ENCODE measurements around the gene COPS7A. TPM values are rescaled to one million over a fixed set of nuclear protein-coding genes. Genes with fewer than 3 reads are reported as not detected.

Gene COPS7A
- total RNA-seq, 8 experiments from 2014 or later, result 23.0 to 115 (median 44.1) TPM

DNA sequence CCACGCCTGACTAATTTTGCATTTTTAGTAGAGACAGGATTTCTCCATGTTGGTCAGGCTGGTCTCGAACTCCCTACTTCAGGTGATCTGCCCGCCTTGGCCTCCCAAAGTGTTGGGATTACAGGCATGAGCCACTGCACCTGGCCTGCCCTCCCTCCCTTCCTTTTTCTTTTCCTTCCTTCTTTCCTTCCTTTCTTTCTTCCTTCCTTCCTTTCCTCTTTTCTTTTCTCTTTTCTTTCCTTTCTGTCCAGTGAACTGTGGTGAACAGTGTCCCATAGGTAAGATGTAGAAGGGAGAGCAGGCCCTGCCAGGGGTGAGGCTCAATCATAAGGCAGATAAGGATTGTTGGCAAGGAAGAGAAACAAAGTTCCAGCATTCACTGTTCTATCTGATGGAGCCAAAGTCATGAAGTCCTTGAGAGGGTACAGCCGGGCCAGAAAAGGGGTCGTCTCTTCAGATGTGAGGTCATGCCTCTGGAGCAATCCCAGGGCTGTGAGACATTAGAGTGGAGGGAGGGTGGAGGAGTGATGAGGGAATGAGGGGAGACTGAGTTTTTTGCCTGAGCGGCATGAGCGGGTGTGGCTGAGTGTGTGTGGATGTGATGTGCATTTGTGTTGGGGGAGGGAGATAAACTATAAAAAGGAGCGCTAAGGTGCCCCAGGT, 33.3 kb downstream of the COPS7A start:
- Histone ChIP-seq H3K4me3 (no peak overlapping the region), H3K4me1 (replicated peaks in 1 of 2) (peaks cover 14% of the 10 kb centered on the region in 2 donors), H3K27ac (no peak overlapping the region)
- in situ Hi-C loops (cut with MboI; ENCODE audit: low pct_unique_long_range_greater_than_20kb in 2 of 9, low sequenced_read_pairs in 9 of 9, unreplicated experiment in 9 of 9), result no loop called here
- WGBS, 10 experiments, result 53 to 100% (median 88%) methylated on average over 2 to 8 of the region's 8 CpGs; no CpG with 5 or more reads in 1 of the 10 experiments
- no peak for ATAC-seq (replicated peaks in 6 of 8)

DNA sequence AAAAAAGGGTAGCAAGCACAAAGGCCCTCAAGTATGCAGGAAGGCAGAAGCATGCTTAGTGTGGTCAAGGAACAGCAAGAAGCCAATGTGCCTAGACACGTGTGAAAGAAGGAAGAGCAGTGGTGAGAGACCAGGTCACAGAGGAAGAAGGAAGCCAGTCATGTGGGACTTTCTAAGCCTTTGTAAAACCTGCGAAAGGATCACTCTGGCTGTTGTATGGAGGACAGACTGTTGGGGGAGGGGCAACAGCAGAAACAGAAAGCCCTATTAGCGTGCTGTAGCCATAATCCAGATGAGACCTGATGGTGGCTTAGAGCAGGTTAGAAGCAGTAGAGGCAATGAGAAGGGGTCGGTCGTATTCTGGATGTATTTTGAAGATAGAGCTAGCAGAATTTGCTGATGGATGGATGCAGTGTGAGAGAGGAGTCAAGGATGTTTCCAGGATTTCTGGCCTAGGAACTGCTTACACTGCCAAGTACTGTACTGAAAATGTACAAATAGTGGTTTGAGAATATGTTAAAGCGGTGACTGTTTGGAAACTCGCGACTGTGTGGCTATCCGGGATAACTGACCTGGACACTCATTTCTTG, 34.8 kb downstream of the COPS7A start:
- no peak overlapping the region for H3K4me3 ChIP-seq
- peak in 2 of 8 experiments; percentile 23 to 25 for ATAC-seq (replicated peaks in 6 of 8)
- WGBS, 10 experiments, result 40 to 94% (median 72%) methylated on average over 1 to 9 of the region's 9 CpGs
- peak overlapping the region in 1 of 2 donors; percentile 18 for H3K27ac ChIP-seq
- in situ Hi-C loops (cut with MboI; ENCODE audit: low pct_unique_long_range_greater_than_20kb in 2 of 9, low sequenced_read_pairs in 9 of 9, unreplicated experiment in 9 of 9), result no loop called here
- H3K4me1 ChIP-seq (replicated peaks in 1 of 2), result peaks cover 18 to 19% of the 10 kb centered on the region in 2 donors

DNA sequence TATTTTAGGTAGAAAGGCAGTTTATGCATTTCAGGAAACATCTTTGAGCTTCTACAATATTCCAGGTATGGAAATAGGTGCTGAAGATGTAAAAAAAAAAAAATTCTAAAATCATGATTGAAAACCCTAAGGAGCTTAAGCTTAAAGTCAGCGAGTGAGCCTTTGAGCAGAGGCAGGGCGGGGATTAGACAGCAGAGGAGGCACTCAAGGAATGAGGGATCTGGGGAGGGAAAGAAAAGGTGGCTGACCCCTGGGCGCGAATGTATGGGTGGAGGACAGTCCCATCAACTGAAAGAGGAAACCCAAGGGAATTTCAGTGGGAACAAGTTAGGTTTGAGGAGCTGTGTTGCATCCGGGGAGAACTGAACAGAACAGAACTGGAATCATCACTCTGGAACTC, 35.9 kb downstream of the COPS7A start:
- no peak overlapping the region for H3K27ac ChIP-seq
- WGBS, 10 experiments, result 72 to 100% (median 89%) methylated on average over 1 to 4 of the region's 5 CpGs; no CpG with 5 or more reads in 2 of the 10 experiments
- no peak for ATAC-seq (replicated peaks in 6 of 8)
- H3K4me3 ChIP-seq, result no peak overlapping the region
- in situ Hi-C loops (cut with MboI; ENCODE audit: low pct_unique_long_range_greater_than_20kb in 2 of 9, low sequenced_read_pairs in 9 of 9, unreplicated experiment in 9 of 9), result no loop called here
- H3K4me1 ChIP-seq (replicated peaks in 1 of 2), result peaks cover 18 to 19% of the 10 kb centered on the region in 2 donors

DNA sequence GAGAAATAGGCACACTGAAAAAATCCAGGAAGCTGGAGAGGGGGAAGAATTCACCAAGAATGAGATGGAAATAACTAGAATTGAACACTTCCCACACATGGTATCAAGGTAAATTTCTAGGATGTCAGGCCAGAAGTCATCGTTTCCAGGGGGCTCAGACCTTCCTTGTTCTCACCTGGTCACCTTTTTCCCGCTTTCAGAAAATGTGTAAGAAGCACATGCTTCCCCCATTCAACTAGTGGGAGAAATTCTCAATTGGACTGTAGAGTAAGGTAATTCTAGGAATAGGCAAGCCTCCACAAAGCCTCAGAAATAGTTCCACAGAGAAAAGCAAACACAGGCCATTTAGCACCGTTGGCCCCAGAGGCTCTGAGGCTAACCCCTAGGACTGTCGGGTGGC, 39.5 kb downstream of the COPS7A start:
- Histone ChIP-seq H3K4me1 (replicated peaks in 1 of 2) (peaks cover 21 to 22% of the 10 kb centered on the region in 2 donors), H3K27ac (peak overlapping the region; percentile 93 to 97), H3K4me3 (peak overlapping the region in 1 of 5 donors; percentile 31)
- in situ Hi-C loops (cut with MboI; ENCODE audit: low pct_unique_long_range_greater_than_20kb in 2 of 9, low sequenced_read_pairs in 9 of 9, unreplicated experiment in 9 of 9), result no loop called here
- no peak for ATAC-seq (replicated peaks in 6 of 8)
- WGBS, 10 experiments, result 0 to 100% (median 82%) methylated on average over 1 to 3 of the region's 4 CpGs; no CpG with 5 or more reads in 3 of the 10 experiments

DNA sequence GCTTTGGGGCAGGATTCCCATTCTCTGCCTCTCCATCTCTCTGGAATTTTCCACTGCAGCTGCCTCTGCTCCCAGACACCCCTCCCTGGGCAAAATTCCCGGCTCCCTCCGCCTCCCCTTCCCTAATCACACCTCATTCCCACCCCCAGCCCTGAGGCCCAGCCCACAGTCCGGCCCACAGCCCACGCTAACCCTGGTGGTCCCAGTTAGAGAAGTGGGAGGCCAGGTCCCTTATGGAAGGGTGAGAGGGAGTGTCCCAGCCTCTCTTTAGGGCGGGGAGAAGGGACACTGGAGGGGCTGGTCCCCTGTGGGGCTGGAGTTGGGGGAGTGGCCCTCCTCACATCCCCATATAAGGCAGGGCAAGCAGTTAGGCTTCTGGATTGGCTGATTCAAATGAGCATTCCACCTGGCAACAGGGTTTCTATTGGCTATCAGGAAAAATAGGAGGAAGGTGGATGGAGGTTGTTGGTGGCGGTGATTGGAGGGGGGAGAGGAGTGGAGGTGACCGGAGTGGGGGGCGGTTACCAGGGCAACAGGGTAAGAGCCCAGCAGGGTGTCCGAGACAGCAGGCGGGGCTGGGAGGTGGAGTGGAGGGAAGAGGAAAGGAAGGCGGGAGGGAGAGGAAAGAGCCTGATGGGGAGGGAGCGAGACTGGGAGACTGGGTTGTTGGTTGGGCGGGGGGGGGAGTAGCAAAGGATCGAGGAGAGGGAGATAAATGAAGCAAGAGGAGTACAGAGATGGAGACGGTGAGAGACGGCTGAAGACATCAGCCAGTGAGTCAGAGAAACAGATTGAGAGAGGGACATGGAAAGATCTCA, 40.4 kb downstream of the COPS7A start:
- ATAC-seq (replicated peaks in 6 of 8), result peak; percentile 64 to 81 (median 76)
- H3K4me3 ChIP-seq, result peak overlapping the region; percentile 84 to 96 (median 92)
- in situ Hi-C loops (cut with MboI; ENCODE audit: low pct_unique_long_range_greater_than_20kb in 2 of 9, low sequenced_read_pairs in 9 of 9, unreplicated experiment in 9 of 9), result no loop called here

DNA sequence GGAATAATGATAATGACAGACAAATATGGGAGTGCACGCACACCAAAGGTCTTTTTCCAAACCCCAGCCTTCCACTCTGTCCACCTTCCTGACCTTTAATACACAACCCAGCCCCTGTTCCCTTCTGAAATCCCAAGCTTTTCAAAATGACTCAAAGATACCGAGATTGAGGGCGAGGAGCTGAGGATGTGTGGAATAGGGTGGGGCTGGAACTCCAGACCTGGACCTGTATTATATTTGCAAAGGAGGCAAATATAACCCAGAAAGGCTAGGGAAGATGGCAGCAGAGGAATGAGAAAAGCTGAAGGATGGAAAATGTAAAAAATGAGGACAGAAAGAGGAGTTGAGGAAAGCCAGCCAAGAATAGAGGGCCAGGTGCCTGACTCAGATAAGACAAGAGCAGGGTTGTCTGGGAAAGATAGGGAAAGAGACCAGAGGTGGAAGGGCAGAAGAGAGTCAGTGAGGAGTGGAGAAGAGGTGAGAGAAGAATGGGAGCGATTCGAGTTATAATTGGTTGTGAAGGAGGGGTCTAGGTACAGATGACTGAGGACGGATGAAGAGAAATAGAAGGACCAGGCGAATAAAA, 41.3 kb downstream of the COPS7A start:
- peak overlapping the region; percentile 95 to 96 for H3K27ac ChIP-seq
- peak overlapping the region; percentile 84 to 96 (median 92) for H3K4me3 ChIP-seq
- in situ Hi-C loops (cut with MboI; ENCODE audit: low pct_unique_long_range_greater_than_20kb in 2 of 9, low sequenced_read_pairs in 9 of 9, unreplicated experiment in 9 of 9), result no loop called here
- peaks cover 25% of the 10 kb centered on the region in 2 donors for H3K4me1 ChIP-seq (replicated peaks in 1 of 2)
- WGBS, 10 experiments, result 14 to 58% (median 33%) methylated on average over 4 to 7 of the region's 7 CpGs; no CpG with 5 or more reads in 1 of the 10 experiments
- ATAC-seq (replicated peaks in 6 of 8), result no peak

More for the DNA sequence above, 40.4 kb downstream of the COPS7A start:
- peak overlapping the region; percentile 96 to 97 for H3K27ac ChIP-seq
- WGBS, 10 experiments, result 0 to 8% (median 0%) methylated on average over 1 to 3 of the region's 16 CpGs; no CpG with 5 or more reads in 4 of the 10 experiments
- peaks cover 16 to 17% of the 10 kb centered on the region in 2 donors for H3K4me1 ChIP-seq (replicated peaks in 1 of 2)

DNA sequence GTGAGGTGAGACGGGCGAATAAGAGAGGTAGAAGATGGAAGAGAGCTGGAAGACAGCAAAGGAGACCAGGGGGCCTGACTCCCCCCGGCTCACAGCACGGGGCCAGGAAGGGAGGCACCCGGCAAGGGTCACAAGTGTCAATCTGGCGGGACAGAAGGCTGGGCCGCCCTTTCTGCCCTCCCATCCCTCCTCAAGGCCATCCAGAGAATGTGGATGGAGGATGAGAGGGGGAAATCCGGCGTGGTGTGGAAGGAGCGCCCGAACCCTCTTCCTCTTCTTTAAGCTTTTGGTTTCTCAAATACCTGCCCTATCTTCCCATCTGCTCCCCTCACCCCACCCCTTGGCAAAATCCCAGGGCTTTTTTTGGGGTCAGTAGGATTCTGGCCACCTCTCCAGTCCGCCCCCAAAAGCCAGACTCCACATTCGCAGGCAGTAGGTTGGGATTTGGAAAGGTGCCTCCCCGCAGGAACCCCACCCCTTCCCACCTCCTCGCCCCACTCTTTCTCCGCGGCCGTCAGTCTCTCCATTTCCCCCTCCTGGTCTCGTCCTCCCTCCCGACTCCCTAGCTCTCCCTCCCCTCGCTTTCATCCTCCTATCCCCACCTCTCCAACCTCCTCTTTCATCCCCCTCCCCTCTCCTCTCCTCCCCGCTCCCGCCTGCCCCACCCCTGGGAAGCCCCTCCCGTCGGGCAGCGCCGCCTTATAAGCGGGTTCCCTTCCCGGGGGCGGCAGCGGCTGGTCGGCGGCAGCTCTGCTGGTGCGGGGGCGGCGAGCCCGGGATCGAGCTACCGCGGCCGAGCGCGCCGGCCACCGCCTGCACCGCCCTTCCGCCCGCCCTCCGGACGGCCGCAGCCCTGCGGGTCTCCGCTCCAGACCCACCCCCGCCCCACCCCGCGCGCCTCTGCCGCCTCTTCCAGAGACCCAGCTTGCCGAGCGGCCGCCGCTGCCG, 42.1 kb downstream of the COPS7A start, which contains the start of gene PTMS:
PTMS (plus strand) TSS at position 730 of the 948 bp plus-strand sequence. CDS start 343 bp downstream, outside the sequence.
- peak within 1 kb of the TSS; percentile 84 to 96 (median 92) for H3K4me3 ChIP-seq
- ATAC-seq (replicated peaks in 6 of 8), result peak; percentile 6 to 45 (median 32)
- WGBS, 10 experiments, result 13 to 92% (median 34%) methylated on average over 2 to 7 of the region's 63 CpGs; no CpG with 5 or more reads in 2 of the 10 experiments
- peaks cover 30 to 31% of the 10 kb centered on the region in 2 donors for H3K4me1 ChIP-seq (replicated peaks in 1 of 2)
- H3K27ac ChIP-seq, result peak within 1 kb of the TSS; percentile 95 to 96
- in situ Hi-C loops (cut with MboI; ENCODE audit: low pct_unique_long_range_greater_than_20kb in 2 of 9, low sequenced_read_pairs in 9 of 9, unreplicated experiment in 9 of 9), result no loop called here

DNA sequence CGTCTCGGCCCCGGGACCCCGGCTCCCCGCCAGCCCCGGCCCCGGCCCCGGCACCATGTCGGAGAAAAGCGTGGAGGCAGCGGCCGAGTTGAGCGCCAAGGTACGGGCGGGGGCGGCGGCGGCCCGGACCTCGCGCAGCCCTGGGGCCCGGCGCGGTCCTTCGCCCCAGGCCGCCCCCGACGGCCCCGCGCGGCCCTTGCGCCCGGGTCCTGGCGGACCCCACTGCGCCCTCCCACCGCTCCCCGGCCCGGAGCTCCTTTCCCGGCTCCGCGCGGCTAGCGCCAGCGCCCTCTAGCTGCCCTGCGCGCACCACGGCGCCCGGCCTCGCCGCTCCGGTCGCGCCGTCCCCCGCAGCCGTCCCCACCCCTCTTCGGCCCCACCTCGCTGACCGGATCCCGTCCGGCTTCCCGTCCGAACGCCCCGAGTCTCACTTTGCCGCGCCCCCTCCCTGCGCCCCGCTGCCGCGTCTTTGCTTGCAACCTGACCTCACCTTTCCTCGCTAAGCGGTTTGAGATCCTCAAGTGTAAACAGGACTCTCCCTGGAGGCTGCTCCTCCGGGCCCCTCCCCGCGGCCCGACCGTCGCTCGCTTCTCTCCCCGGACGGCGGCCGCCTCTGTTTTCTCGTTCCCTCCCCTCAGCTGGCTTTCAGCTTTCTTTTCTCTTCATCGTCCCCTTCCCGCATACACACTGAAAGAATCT, 43.0 kb downstream of the COPS7A start:
- 0 to 9% (median 1%) methylated on average over 1 to 9 of the region's 88 CpGs; no CpG with 5 or more reads in 6 of the 10 experiments for WGBS, 10 experiments
- in situ Hi-C loops (cut with MboI; ENCODE audit: low pct_unique_long_range_greater_than_20kb in 2 of 9, low sequenced_read_pairs in 9 of 9, unreplicated experiment in 9 of 9), result no loop called here
- ATAC-seq (replicated peaks in 6 of 8), result peak; percentile 34 to 61 (median 44)
- Histone ChIP-seq H3K4me1 (replicated peaks in 1 of 2) (peaks cover 31% of the 10 kb centered on the region in 2 donors), H3K4me3 (peak overlapping the region; percentile 84 to 96 (median 92)), H3K27ac (peak overlapping the region; percentile 95 to 96)

DNA sequence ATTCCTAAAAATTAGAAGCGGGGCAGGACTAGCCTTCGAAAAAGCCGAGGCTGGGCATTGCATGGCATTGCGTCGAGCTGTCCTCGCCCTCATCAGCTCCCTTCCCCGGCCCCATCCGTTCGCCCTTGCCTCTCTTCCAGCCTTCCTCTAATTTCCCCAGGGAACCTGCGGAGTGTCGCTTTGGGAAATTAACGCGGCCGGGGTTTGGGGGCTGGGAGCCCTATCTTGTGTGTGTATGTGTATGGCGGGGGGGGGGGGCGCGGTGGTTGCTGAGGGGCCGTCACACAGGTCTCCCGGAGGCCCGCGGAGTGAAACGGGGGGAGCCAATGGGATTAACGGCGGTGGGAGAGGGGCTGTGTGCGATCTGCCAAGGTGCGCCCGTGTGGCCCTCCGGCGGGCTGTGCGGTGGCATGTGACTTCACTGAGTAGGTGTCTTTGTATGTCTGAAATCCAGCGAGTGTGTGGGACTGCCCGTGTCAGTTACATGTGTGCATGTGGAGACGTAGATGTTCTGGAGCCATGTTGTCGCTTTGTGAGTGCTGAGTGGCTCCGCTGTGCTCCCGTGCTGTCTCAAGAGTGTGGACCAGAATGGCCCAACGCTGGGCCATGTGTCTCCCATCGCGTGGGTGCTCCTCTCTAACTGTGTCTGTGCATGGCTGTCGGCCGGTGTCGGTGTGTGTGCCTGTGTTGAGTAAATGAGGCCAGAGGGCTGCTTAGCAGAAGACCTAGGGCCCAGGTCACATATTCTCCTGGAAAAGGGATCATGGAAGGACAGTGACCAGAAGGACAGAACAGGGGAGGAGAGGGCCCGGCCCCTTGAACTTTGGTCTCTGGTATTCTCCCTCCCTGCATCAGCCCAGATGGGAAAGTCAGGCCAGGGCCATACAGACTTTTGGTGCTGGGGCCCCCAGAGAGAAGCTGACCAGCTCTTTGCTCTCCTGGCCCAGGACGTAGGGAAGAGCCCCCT, 43.8 kb downstream of the COPS7A start:
- in situ Hi-C loops (cut with MboI; ENCODE audit: low pct_unique_long_range_greater_than_20kb in 2 of 9, low sequenced_read_pairs in 9 of 9, unreplicated experiment in 9 of 9), result no loop called here
- peak in 5 of 8 experiments; percentile 0 to 4 (median 1) for ATAC-seq (replicated peaks in 6 of 8)
- H3K27ac ChIP-seq, result peak overlapping the region; percentile 95 to 96
- WGBS, 10 experiments, result 0% methylated on average over 1 to 5 of the region's 44 CpGs; no CpG with 5 or more reads in 3 of the 10 experiments
- H3K4me1 ChIP-seq (replicated peaks in 1 of 2), result peaks cover 31 to 39% of the 10 kb centered on the region in 2 donors
- peak overlapping the region; percentile 84 to 96 (median 92) for H3K4me3 ChIP-seq

DNA sequence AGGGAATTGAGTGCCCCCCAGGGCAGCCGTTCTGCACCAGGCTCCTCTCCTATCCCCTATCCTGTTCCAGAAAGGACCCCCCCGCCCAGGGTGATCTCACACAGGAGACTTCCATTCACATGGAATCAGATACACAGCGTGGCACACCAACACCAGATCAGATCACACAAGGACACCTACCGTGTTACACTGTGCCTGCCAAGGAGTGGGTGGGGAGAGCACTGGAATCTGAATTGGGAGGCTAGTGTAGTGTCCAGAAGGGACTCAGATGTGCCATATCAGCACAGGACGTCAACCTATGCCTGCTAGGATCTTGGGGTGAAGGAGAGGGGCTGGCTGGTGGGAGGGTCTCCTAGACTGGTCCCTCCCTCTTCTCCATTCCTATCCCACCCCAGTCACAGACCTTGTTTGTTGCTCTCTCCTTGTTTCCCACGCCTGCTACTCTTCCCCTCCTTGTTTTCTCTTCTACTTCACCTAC, 44.6 kb downstream of the COPS7A start:
- in situ Hi-C loops (cut with MboI; ENCODE audit: low pct_unique_long_range_greater_than_20kb in 2 of 9, low sequenced_read_pairs in 9 of 9, unreplicated experiment in 9 of 9), result no loop called here
- H3K4me3 ChIP-seq, result peak overlapping the region; percentile 84 to 96 (median 92)
- 0 to 8% (median 0%) methylated on average over 1 to 2 of the region's 6 CpGs; no CpG with 5 or more reads in 6 of the 10 experiments for WGBS, 10 experiments
- peaks cover 35 to 44% of the 10 kb centered on the region in 2 donors for H3K4me1 ChIP-seq (replicated peaks in 1 of 2)
- H3K27ac ChIP-seq, result peak overlapping the region; percentile 95 to 96
- ATAC-seq (replicated peaks in 6 of 8), result peak in 1 of 8 experiments; percentile 0

Measured in motor neuron (in vitro differentiated cells).